PC-9 (cell line): ENCODE results near the gene GRP.

Experiments
- CTCF ChIP-seq: fragments of 200-600 bp; sonication (generic); conservative IDR thresholded peaks from 2 replicates; pipeline ENCODE4 v1.6.1; 2017; ENCODE audit warnings: mixed run types, antibody characterized with exemption, mild to moderate bottlenecking, moderate library complexity
- EZH2 ChIP-seq: fragments of 200-600 bp; sonication (generic); IDR thresholded peaks from 2 replicates; pipeline ENCODE4 v1.8.0; 2017; ENCODE audit warnings: antibody characterized with exemption, low read depth

GRCh38 chr18:59268721-59269562, 49.0 kb downstream of the GRP start:
- TF ChIP-seq CTCF (no peak), EZH2 (no peak)
